HG03575 (cell line): ENCODE measurements around the gene C1orf210.

Experiments
- ATAC-seq: cut with Tn5 transposase; IDR thresholded peaks from one replicate; pipeline ENCODE4 v1.9.1; 2021; ENCODE audit not compliant: unreplicated experiment, insufficient number of reproducible peaks, low FRiP score; ENCODE audit errors: extremely low read depth

C1orf210 gene

DNA sequence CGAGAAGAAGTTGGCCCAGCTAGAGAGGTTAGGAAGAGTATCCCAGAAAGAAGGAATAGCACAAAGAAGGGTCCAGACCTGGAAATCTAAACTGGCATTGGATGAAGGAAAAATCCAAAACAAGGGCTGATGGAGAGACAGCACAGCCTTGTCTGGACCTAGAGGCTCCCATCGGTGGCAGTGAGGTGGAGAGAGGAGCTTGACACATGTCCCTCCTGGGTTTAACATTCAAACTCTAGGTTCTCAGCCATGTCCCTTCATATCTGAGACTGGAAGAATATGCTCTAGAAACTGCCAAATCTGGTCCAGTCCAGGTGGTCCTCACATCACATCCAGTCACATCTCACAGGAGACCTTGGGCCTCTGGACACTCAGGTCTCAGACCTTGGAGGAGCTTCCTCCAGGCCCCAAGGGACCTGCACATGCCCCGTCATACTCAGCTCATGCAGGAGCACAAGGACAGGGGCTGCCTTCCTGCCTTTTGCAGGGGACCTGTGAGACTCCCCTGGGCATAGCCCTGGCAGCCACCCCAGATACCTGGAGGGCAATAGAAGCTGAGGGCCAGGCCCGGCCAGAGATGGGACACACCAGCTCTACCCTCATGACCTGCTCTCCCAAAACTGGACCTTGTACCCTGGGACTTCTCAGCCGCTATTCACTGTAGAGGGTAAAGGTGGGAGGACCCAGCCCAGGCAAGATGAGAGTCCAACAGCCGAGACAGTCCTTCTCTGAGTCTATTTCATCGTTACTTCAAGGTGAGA is 8.1 kb downstream of the C1orf210 start:
- ATAC-seq = no peak

GRCh38 chr1:43276673-43277072 is 8.7 kb downstream of the C1orf210 start:
- ATAC-seq = no peak

GRCh38 chr1:43275826-43276620 is 9.4 kb downstream of the C1orf210 start:
- ATAC-seq = no peak

- ATAC-seq = no peak
Measured at GRCh38 chr1:43274804-43275180, 10.6 kb downstream of the C1orf210 start.

GRCh38 chr1:43274125-43274803 is 11.1 kb downstream of the C1orf210 start:
- no peak for ATAC-seq

- no peak for ATAC-seq
Measured at GRCh38 chr1:43273708-43274107, 11.7 kb downstream of the C1orf210 start.

GRCh38 chr1:43272576-43273571 is 12.5 kb downstream of the C1orf210 start:
- ATAC-seq = no peak

DNA sequence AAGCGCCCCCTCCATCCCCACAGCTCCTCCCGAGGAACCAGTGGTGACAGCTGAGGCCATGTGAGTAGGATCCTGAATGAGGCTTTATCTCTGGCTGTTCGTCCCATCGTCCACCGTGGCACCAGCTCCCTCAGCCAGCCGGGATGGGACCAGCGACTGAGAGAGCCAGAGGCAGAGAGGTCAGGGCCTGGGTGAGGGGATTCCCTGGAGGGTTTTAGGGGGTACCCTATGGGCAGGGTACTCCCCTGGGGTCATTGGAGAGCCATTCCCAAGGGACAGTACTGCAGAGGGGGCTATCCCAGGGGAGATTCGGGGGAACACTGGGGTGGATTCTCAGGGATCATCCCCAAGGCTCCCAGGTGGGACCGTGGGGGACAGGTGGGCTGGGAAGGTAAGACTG is 13.2 kb downstream of the C1orf210 start:
- ATAC-seq = no peak

- ATAC-seq = no peak
Measured at GRCh38 chr1:43271186-43272118, 13.9 kb downstream of the C1orf210 start.

DNA sequence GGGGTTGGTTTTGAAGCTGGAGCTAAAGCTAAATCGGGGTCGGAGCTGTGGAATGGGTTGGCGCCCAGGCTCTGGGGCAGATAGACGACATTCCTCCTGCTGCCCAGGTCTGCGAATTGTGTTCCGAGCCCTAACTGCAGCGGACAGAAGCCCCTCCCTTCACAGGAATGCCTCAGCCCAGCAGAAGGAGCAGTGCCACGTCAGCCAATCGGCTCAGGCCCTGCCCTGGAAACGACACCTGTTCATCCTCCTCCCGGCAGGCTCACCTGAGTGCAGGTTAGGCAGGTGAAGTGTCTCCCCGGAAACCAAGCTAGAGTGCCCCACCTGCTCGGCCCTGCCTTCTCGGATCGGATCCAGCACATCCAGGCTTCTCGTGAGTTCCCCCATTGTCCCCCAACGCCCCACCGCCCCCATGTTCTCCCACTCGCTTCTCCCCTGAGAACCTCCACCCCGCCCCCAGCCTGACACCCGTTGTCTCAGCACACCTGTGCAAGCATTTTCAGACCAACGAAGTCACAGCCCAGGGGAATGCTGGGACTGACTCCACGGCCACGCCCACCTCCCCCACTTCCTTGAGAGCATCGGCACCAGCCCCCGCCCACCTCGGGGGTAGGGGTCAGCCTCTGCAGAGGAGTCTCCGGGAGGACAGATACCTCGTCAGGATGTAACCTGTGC is 14.8 kb downstream of the C1orf210 start:
- ATAC-seq = no peak

DNA sequence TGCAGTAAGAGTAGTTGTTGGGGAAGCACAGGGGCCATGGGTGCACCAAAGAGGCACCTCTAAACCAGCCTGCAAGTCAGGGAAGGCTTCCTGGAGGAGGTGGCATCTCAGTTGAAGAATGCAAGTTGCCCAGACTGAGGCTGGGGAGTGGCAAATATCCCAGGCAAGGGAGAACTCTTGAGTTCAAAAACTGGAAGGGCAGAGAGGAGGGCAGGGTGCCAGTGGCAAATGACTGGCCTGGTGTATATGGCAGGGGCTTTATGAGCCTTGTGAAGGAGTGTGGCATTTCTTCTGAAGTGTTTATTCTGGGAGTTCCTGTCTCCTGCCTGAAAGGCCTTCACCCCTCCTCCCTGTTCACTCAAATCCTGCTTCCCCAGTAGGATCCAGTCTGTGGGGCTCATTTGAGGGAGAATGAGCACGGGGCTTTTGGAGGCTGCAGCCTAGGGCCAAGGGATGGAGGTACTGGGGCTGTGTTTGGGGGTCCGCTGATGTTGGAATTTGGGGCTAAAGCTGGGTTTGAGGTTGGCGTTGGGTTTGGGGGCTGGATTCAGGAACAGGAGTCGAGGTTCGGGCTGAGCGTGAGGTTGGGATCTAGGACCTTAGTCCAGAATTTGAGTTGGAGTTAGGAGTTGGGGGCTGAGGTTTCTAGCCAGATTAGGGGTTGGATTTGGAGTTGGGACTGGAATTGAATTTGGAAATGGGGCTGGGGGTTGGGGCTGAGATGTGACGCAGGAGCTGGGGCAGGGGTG is 15.6 kb downstream of the C1orf210 start, which contains the start of gene TMEM125:
TSS of gene TMEM125 (plus strand) at position 357 of the 749 bp plus-strand sequence. CDS start 2,740 bp downstream, outside the sequence.
- ATAC-seq = no peak

- ATAC-seq = no peak
Measured at GRCh38 chr1:43267818-43268425, 17.5 kb downstream of the C1orf210 start.

DNA sequence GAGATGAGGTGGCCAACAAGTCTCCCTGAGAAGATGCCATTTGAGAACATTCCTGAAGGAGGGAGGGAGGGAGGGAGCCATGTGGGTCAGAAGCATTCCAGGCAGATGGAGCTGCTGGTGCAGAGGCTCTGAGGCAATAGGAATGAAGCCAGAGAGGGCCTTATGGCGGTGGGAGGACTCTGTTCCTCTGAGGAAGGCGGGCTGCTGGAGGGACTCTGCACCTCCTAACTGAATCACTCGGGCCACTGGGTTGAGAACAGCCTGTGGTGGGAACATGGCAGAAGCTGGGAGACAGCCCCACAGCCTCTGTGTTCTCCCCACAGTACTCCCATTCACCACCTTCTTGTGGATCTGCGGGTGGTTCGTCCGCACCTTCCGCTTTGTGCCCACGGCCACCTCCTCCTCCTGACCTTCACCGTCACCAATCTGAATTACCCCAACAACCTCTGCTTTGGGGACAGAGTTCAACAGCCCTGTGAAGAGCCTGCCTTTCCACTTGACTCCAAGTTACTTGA is 18.0 kb downstream of the C1orf210 start:
- no peak for ATAC-seq

DNA sequence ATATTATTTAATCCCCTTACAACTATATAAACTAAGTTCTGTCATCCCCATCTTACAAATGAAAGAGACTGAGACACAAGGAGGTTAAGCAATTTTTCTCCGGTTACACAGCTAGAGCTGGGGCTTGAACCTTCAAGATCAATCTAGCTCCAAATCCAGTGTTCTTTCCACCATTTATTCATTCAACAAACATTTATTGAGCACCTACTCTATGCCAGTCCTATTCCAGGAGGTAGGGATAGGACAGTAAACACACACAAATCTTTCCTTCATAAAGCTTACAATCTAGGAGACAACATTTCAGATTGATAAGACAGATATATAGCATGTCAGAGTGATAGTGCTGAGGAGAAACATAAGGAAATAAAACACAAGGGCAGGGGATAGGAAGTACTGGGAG is 18.5 kb downstream of the C1orf210 start:
- no peak for ATAC-seq

DNA sequence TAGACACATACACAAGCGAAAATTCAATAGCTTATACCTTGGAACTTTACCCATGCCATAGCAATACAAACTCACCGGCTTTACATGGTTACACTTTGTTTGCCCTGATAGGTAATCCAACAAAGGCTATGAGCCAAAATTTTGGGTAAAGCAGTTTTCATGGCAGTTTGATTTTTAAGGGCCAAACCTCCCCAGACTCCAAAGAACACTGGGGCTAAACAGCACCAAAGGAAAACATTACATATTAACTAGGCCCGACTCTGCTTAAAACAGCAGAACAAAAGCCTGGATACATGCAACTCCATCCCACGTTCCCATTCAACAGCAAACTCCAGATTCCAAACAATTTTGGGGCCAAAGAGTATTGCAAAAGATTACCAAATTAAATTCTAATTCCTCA is 19.9 kb downstream of the C1orf210 start:
- ATAC-seq = no peak

DNA sequence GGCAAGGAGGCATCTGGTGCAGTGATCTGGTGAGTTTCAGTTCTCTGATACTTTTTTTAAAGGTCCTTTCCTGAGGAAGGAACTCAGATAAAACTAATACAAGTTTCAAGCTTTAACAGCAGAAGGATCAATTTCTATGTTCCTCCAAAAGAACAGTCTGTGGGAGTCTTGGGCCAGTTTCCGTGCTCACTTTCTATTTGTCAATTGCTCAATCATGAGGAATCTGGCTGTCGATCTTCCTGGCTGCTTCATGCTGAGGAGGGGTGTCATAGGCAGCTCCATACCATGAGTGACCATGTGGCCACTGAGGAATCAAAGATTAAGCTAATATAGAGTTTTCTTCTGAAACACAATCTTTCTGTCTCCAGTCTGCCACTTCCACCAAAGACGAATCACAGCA is 27.0 kb downstream of the C1orf210 start:
- no peak for ATAC-seq
